GM21447 (cell line): Measurements from ENCODE around the gene CSF2RB.
"Not testable (repeated sequence)": the region's sequence is repeated elsewhere in the genome, so short reads cannot be mapped to it uniquely, and the experiment has no call there.

ENCODE experiments used
- ATAC-seq: cut with Tn5 transposase; IDR thresholded peaks from one replicate; pipeline ENCODE4 v1.9.1; 2021; ENCODE audit not compliant: unreplicated experiment

Gene CSF2RB

GRCh38 chr22:36961626-36962025, 48.2 kb downstream of the CSF2RB start:
- no peak for ATAC-seq

GRCh38 chr22:36963302-36963701, 49.9 kb downstream of the CSF2RB start:
- no peak for ATAC-seq

- ATAC-seq = no peak
These were observed 50.7 kb downstream of the CSF2RB start for GRCh38 chr22:36964106-36964505.

GRCh38 chr22:36965696-36966095, 52.3 kb downstream of the CSF2RB start:
- no peak for ATAC-seq

GRCh38 chr22:36966851-36967540, 53.6 kb downstream of the CSF2RB start:
- ATAC-seq = no peak

- no peak for ATAC-seq
These were observed 55.0 kb downstream of the CSF2RB start for GRCh38 chr22:36968249-36968964.

- no peak for ATAC-seq
These were observed 58.1 kb downstream of the CSF2RB start for GRCh38 chr22:36971341-36972125.

GRCh38 chr22:36976606-36977005, 63.2 kb downstream of the CSF2RB start:
- ATAC-seq = no peak

GRCh38 chr22:36977401-36977861, 64.0 kb downstream of the CSF2RB start:
- ATAC-seq = no peak

- ATAC-seq = no peak
These were observed 64.7 kb downstream of the CSF2RB start for GRCh38 chr22:36977947-36978660.

GRCh38 chr22:36979016-36979910, 65.8 kb downstream of the CSF2RB start:
- no peak for ATAC-seq

GRCh38 chr22:36981247-36981775, 67.9 kb downstream of the CSF2RB start:
- ATAC-seq = no peak

GRCh38 chr22:36982136-36982535, 68.7 kb downstream of the CSF2RB start:
- no peak for ATAC-seq

- no peak for ATAC-seq
These were observed 71.9 kb downstream of the CSF2RB start for GRCh38 chr22:36985211-36985889.

GRCh38 chr22:36986242-36986821, 72.9 kb downstream of the CSF2RB start:
- no peak for ATAC-seq

- no peak for ATAC-seq
These were observed 74.8 kb downstream of the CSF2RB start for GRCh38 chr22:36988075-36988832.

GRCh38 chr22:36989012-36989411, 75.6 kb downstream of the CSF2RB start:
- ATAC-seq = not testable (repeated sequence)
